Endothelial cell of umbilical vein (primary cell): Measurements from ENCODE around the gene SCAF11.

ENCODE experiments used
- EZH2 ChIP-seq: IDR thresholded peaks from 2 replicates; pipeline ENCODE4 v1.6.1; 2012; ENCODE audit warnings: borderline replicate concordance, low read depth, mild to moderate bottlenecking, moderate library complexity, low read length, inconsistent platforms; ENCODE audit not compliant: severe bottlenecking
- FOS ChIP-seq: IDR thresholded peaks from 2 replicates; pipeline ENCODE4 v1.6.1; 2011; ENCODE audit warnings: mild to moderate bottlenecking, low read length, moderate library complexity, borderline replicate concordance; ENCODE audit not compliant: insufficient read depth
- GATA2 ChIP-seq: IDR thresholded peaks from 2 replicates; pipeline ENCODE4 v1.7.0; 2011; ENCODE audit warnings: low read depth, mild to moderate bottlenecking, moderate library complexity, mixed read lengths, low read length; ENCODE audit not compliant: insufficient read length, insufficient read depth
- JUN ChIP-seq: IDR thresholded peaks from 2 replicates; pipeline ENCODE4 v1.6.1; 2011; ENCODE audit warnings: borderline replicate concordance, low read depth; ENCODE audit not compliant: insufficient read length, insufficient read depth
- MYC ChIP-seq: IDR thresholded peaks from one replicate; pipeline ENCODE4 v1.6.1; 2011; ENCODE audit warnings: mild to moderate bottlenecking, low read depth, low read length
- POLR2A ChIP-seq: IDR thresholded peaks from 2 replicates; pipeline ENCODE4 v1.6.1; 2012; ENCODE audit warnings: low read depth, mild to moderate bottlenecking, control low read depth, low read length
- POLR2AphosphoS5 ChIP-seq: IDR thresholded peaks from 2 replicates; pipeline ENCODE4 v1.6.1; 2012; ENCODE audit warnings: low read depth, mild to moderate bottlenecking, control low read depth, low read length, moderate library complexity; ENCODE audit not compliant: insufficient read depth
- TF ChIP-seq, protein P1 (sequence below): IDR thresholded peaks from 2 replicates; pipeline ENCODE4 v1.6.1; 2011; ENCODE audit not compliant: insufficient read depth, insufficient read length
- TF ChIP-seq, protein P2 (sequence below), 2 donors: IDR thresholded peaks; 1 replicate in 1 of 2; 2 replicates in 1 of 2; pipeline ENCODE4 v1.5.1; 2011; ENCODE audit warnings: low read length in 2 of 2, mild to moderate bottlenecking in 2 of 2, moderate library complexity in 2 of 2, control low read depth in 1 of 2, inconsistent platforms in 1 of 2, low read depth in 1 of 2; ENCODE audit not compliant: insufficient read depth in 1 of 2; ENCODE audit errors: extremely low read depth in 1 of 2

DNA sequence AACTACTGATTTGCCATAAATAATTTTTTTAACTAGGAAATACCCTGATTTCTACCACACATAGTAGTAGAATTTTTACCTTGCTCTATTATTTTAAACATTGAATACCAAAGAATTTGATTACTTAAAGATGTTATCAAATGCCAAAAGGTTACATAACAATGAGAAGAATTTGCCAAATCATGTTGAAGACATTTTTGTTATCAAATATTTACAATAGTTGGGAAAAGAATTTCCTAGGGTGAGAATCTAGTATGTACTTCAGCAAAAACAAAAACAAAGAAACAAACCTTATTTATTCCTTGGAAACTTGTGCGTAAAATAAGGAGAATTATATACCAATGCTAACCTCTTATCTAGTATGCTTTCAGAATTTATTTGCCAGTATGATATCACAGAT is 107.2 kb downstream of the SCAF11 start:
- TF ChIP-seq, protein P1, sequence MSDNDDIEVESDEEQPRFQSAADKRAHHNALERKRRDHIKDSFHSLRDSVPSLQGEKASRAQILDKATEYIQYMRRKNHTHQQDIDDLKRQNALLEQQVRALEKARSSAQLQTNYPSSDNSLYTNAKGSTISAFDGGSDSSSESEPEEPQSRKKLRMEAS = no peak
- TF ChIP-seq, protein P2, sequence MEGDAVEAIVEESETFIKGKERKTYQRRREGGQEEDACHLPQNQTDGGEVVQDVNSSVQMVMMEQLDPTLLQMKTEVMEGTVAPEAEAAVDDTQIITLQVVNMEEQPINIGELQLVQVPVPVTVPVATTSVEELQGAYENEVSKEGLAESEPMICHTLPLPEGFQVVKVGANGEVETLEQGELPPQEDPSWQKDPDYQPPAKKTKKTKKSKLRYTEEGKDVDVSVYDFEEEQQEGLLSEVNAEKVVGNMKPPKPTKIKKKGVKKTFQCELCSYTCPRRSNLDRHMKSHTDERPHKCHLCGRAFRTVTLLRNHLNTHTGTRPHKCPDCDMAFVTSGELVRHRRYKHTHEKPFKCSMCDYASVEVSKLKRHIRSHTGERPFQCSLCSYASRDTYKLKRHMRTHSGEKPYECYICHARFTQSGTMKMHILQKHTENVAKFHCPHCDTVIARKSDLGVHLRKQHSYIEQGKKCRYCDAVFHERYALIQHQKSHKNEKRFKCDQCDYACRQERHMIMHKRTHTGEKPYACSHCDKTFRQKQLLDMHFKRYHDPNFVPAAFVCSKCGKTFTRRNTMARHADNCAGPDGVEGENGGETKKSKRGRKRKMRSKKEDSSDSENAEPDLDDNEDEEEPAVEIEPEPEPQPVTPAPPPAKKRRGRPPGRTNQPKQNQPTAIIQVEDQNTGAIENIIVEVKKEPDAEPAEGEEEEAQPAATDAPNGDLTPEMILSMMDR (IDR thresholded peaks at IDR 0.05; ENCODE audit: extremely low read depth in 1 of 2, insufficient read depth in 1 of 2, low read depth in 1 of 2, low read length in 2 of 2) = no peak
- no peak for TF ChIP-seq JUN
- no peak for TF ChIP-seq FOS
- no peak for TF ChIP-seq EZH2
- TF ChIP-seq MYC = no peak
- TF ChIP-seq POLR2A = no peak
- TF ChIP-seq POLR2AphosphoS5 = no peak
- no peak for TF ChIP-seq GATA2
